Breast epithelium (tissue), 4 donors: ENCODE measurements around the gene LAMTOR3. TPM values are rescaled to one million over a fixed set of nuclear protein-coding genes. Genes with fewer than 3 reads are reported as not detected.

ENCODE experiments used
- DNase-seq, 2 donors: peaks; one replicate each; pipeline ENCODE4 v3.0.0-alpha.2; 2019; ENCODE audit warnings: low spot score in 2 of 2
- H3K27ac ChIP-seq, 2 donors: fragments of 200-600 bp; sonication (generic) in 1 of 2; one replicate each; pipeline ENCODE4 v1.5.1; 2016 to 2019; ENCODE audit warnings: mild to moderate bottlenecking in 1 of 2
- H3K27me3 ChIP-seq, 2 donors: fragments of 200-600 bp; sonication (generic) in 1 of 2; one replicate each; pipeline versions ENCODE4 v1.5.1 to v1.6.0; 2017 to 2019; ENCODE audit warnings: control low read depth in 1 of 2, mild to moderate bottlenecking in 1 of 2
- H3K36me3 ChIP-seq: fragments of 200-600 bp; one replicate; pipeline ENCODE4 v1.5.1; 2019
- H3K4me1 ChIP-seq, 2 donors: fragments of 200-600 bp; sonication (generic); one replicate each; pipeline ENCODE4 v1.5.1; 2016 to 2019; ENCODE audit warnings: control low read depth in 1 of 2
- H3K4me3 ChIP-seq, 3 donors: fragments of 200-600 bp; sonication (generic); 1 replicate in 2 of 3; 2 replicates in 1 of 3; pipeline ENCODE4 v1.5.1; 2016 to 2019; ENCODE audit warnings: mild to moderate bottlenecking in 3 of 3, moderate library complexity in 2 of 3
- H3K9me3 ChIP-seq, 2 donors: fragments of 200-600 bp; sonication (generic) in 1 of 2; one replicate each; pipeline ENCODE4 v1.5.1; 2016 to 2019; ENCODE audit warnings: control low read depth in 1 of 2
- CTCF ChIP-seq, 3 donors: fragments of 450-650 bp; IDR thresholded peaks; one replicate each; pipeline ENCODE4 v1.5.1; 2016 to 2017; ENCODE audit warnings: antibody characterized with exemption in 3 of 3, mild to moderate bottlenecking in 3 of 3, moderate library complexity in 3 of 3
- POLR2A ChIP-seq: fragments of 450-650 bp; IDR thresholded peaks from one replicate; pipeline ENCODE4 v1.6.1; 2016; ENCODE audit warnings: antibody characterized with exemption, mild to moderate bottlenecking, moderate library complexity
- POLR2AphosphoS5 ChIP-seq, 3 donors: sonication (generic); formaldehyde crosslinking; IDR thresholded peaks; one replicate each; pipeline ENCODE4 v1.6.1; 2017; ENCODE audit warnings: antibody characterized with exemption in 3 of 3
- intact Hi-C: fragments of 100-400 bp; cut with DNase I; formaldehyde crosslinking; loops from one replicate; pipeline ENCODE4 v1.15.1; 2023; ENCODE audit warnings: low total_unique reads
- total RNA-seq, 3 donors: library from RNA; depleted of rRNA; stranded (reverse); fragments of >200 nt; gene quantifications; one replicate each; pipeline ENCODE4 v1.1.0, GENCODE V29; 2016

Gene LAMTOR3
- total RNA-seq, 3 donors from 2014 or later: 40.6 to 79.3 (median 44.0) TPM

- intact Hi-C loops: no loop called here
- H3K27ac ChIP-seq: no peak overlapping the region
- no peaks in the 10 kb centered on the region for H3K27me3 ChIP-seq
- peaks cover 11% of the 10 kb centered on the region for H3K36me3 ChIP-seq
- DNase-seq: no peak
- no peaks in the 10 kb centered on the region for H3K4me1 ChIP-seq
- no peak overlapping the region for H3K4me3 ChIP-seq
- TF ChIP-seq CTCF (IDR thresholded peaks at IDR 0.05) (peak in 1 of 3 donors; percentile 27), POLR2A (no peak)
- H3K9me3 ChIP-seq: no peaks in the 10 kb centered on the region
These were observed 9.1 kb downstream of the LAMTOR3 start for GRCh38 chr4:99885063-99885664.

- no peak for DNase-seq
- H3K9me3 ChIP-seq: no peaks in the 10 kb centered on the region
- TF ChIP-seq CTCF (IDR thresholded peaks at IDR 0.05): no peak
- TF ChIP-seq POLR2AphosphoS5 (IDR thresholded peaks at IDR 0.05): no peak
- TF ChIP-seq POLR2A: no peak
- H3K27me3 ChIP-seq: no peaks in the 10 kb centered on the region
- H3K27ac ChIP-seq: no peak overlapping the region
- no peak overlapping the region for H3K4me3 ChIP-seq
- intact Hi-C loops: no loop called here
- peaks cover 6% of the 10 kb centered on the region for H3K36me3 ChIP-seq
- H3K4me1 ChIP-seq: no peaks in the 10 kb centered on the region
These were observed 14.8 kb downstream of the LAMTOR3 start for GRCh38 chr4:99879458-99879857.

- DNase-seq: no peak
- H3K36me3 ChIP-seq: peaks cover 6% of the 10 kb centered on the region
- H3K9me3 ChIP-seq: no peaks in the 10 kb centered on the region
- intact Hi-C loops: no loop called here
- H3K27me3 ChIP-seq: no peaks in the 10 kb centered on the region
- no peak overlapping the region for H3K27ac ChIP-seq
- no peaks in the 10 kb centered on the region for H3K4me1 ChIP-seq
- no peak overlapping the region for H3K4me3 ChIP-seq
- no peak for TF ChIP-seq POLR2A
- TF ChIP-seq CTCF (IDR thresholded peaks at IDR 0.05): no peak
- TF ChIP-seq POLR2AphosphoS5 (IDR thresholded peaks at IDR 0.05): no peak
These were observed 15.6 kb downstream of the LAMTOR3 start for GRCh38 chr4:99878604-99879003.

- Histone ChIP-seq H3K27ac (no peak overlapping the region), H3K9me3 (no peaks in the 10 kb centered on the region), H3K27me3 (no peaks in the 10 kb centered on the region), H3K4me3 (no peak overlapping the region), H3K4me1 (no peaks in the 10 kb centered on the region), H3K36me3 (peaks cover 6% of the 10 kb centered on the region)
- intact Hi-C loops: no loop called here
- no peak for DNase-seq
- TF ChIP-seq CTCF (IDR thresholded peaks at IDR 0.05): no peak
- no peak for TF ChIP-seq POLR2A
These were observed 17.3 kb downstream of the LAMTOR3 start for GRCh38 chr4:99876946-99877345.

GRCh38 chr4:99875071-99875470 lies 19.2 kb downstream of the LAMTOR3 start:
- H3K9me3 ChIP-seq: no peaks in the 10 kb centered on the region
- intact Hi-C loops: no loop called here

More at GRCh38 chr4:99875071-99875470, 19.2 kb downstream of the LAMTOR3 start:
- no peak for TF ChIP-seq CTCF (IDR thresholded peaks at IDR 0.05)
- Histone ChIP-seq H3K27me3 (no peaks in the 10 kb centered on the region), H3K27ac (no peak overlapping the region), H3K4me3 (no peak overlapping the region), H3K36me3 (no peaks in the 10 kb centered on the region), H3K4me1 (no peaks in the 10 kb centered on the region)
- no peak for DNase-seq
